WERI-Rb-1 (cell line): Measurements from ENCODE around the gene ETFA.
"Not testable (repeated sequence)": the region's sequence is repeated elsewhere in the genome, so short reads cannot be mapped to it uniquely, and the experiment has no call there.

Source experiments
- DNase-seq: peaks from one replicate; pipeline ENCODE4 v3.0.0-alpha.2; 2020
- H3K27ac ChIP-seq: fragments of 250-450 bp; sonication (Bioruptor Pico); 2 replicates; pipeline ENCODE4 v1.5.1; 2020; ENCODE audit warnings: mild to moderate bottlenecking, moderate library complexity
- H3K27me3 ChIP-seq: fragments of 250-450 bp; sonication (Bioruptor Pico); 2 replicates; pipeline ENCODE4 v1.5.1; 2021; ENCODE audit warnings: mild to moderate bottlenecking, low read depth, moderate library complexity; ENCODE audit not compliant: insufficient read depth, severe bottlenecking
- H3K36me3 ChIP-seq: fragments of 250-450 bp; sonication (Bioruptor Pico); 2 replicates; pipeline ENCODE4 v1.5.1; 2020; ENCODE audit warnings: mild to moderate bottlenecking, moderate library complexity
- H3K4me3 ChIP-seq: 2 replicates; pipeline ENCODE4 v1.5.1; 2011; ENCODE audit warnings: low read depth, mild to moderate bottlenecking, control low read depth, low read length
- H3K9me3 ChIP-seq: fragments of 250-450 bp; sonication (Bioruptor Pico); 2 replicates; pipeline ENCODE4 v1.5.1; 2021; ENCODE audit warnings: mild to moderate bottlenecking, moderate library complexity; ENCODE audit not compliant: severe bottlenecking
- TF ChIP-seq, protein P1 (sequence below): IDR thresholded peaks from 2 replicates; pipeline ENCODE4 v1.5.1; 2011; ENCODE audit warnings: low read depth, mild to moderate bottlenecking, control low read depth, inconsistent platforms, low read length

The ETFA gene

GRCh38 chr15:76324066-76324465 is 12.8 kb upstream of the ETFA start:
- Histone ChIP-seq H3K4me3 (no peak overlapping the region), H3K27ac (no peak overlapping the region), H3K36me3 (no peaks in the 10 kb centered on the region), H3K9me3 (peaks cover 4% of the 10 kb centered on the region), H3K27me3 (no peaks in the 10 kb centered on the region)
- TF ChIP-seq, protein P1, sequence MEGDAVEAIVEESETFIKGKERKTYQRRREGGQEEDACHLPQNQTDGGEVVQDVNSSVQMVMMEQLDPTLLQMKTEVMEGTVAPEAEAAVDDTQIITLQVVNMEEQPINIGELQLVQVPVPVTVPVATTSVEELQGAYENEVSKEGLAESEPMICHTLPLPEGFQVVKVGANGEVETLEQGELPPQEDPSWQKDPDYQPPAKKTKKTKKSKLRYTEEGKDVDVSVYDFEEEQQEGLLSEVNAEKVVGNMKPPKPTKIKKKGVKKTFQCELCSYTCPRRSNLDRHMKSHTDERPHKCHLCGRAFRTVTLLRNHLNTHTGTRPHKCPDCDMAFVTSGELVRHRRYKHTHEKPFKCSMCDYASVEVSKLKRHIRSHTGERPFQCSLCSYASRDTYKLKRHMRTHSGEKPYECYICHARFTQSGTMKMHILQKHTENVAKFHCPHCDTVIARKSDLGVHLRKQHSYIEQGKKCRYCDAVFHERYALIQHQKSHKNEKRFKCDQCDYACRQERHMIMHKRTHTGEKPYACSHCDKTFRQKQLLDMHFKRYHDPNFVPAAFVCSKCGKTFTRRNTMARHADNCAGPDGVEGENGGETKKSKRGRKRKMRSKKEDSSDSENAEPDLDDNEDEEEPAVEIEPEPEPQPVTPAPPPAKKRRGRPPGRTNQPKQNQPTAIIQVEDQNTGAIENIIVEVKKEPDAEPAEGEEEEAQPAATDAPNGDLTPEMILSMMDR: no peak
- DNase-seq: no peak

DNA sequence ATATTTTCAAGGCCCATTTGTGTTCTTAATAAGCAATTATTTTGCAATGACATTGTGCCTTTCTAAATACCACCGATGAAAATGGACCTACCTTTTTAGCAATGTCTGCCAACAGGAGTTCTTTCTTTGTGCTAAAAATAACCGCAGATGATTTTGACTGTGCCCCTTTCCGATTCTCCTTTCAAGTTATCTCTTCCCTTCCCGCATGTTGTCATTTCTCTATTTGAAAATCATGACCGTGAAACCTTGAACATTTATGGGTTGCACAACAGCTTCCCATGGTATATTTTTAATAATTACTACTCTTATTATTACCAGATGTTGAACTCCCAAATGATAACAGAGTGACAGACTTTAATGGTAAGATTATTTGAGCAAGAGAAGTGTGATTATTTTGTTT is 10.3 kb upstream of the ETFA start:
- Histone ChIP-seq H3K36me3 (no peaks in the 10 kb centered on the region), H3K4me3 (no peak overlapping the region), H3K27ac (no peak overlapping the region), H3K9me3 (peaks cover 4% of the 10 kb centered on the region), H3K27me3 (no peaks in the 10 kb centered on the region)
- TF ChIP-seq, protein P1: no peak
- DNase-seq: no peak

GRCh38 chr15:76321171-76321570 is 9.9 kb upstream of the ETFA start:
- H3K27ac ChIP-seq: no peak overlapping the region
- peaks cover 4% of the 10 kb centered on the region for H3K9me3 ChIP-seq
- DNase-seq: no peak
- TF ChIP-seq, protein P1: no peak
- no peak overlapping the region for H3K4me3 ChIP-seq
- H3K27me3 ChIP-seq: no peaks in the 10 kb centered on the region
- no peaks in the 10 kb centered on the region for H3K36me3 ChIP-seq

DNA sequence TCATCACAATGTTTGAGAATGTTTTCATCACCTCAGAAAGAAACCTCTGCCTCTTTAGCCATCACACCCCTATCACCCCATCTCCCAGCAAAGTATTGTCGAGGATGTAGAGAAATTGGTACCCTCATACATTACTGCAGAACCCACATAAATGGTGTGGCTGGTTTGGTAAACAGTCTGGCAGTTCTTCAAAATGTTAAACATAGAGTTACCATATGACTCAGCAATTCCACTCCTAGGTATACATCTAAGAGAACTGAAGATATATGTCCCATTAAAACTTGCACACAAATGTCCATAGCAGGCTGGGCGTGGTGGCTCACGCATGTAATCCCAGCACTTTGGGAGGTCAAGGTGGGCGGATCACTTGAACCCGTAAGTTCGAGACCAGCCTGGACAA is 8.7 kb upstream of the ETFA start:
- Histone ChIP-seq H3K27me3 (no peaks in the 10 kb centered on the region), H3K9me3 (peaks cover 4% of the 10 kb centered on the region), H3K27ac (no peak overlapping the region), H3K4me3 (no peak overlapping the region), H3K36me3 (no peaks in the 10 kb centered on the region)
- TF ChIP-seq, protein P1: no peak
- no peak for DNase-seq

DNA sequence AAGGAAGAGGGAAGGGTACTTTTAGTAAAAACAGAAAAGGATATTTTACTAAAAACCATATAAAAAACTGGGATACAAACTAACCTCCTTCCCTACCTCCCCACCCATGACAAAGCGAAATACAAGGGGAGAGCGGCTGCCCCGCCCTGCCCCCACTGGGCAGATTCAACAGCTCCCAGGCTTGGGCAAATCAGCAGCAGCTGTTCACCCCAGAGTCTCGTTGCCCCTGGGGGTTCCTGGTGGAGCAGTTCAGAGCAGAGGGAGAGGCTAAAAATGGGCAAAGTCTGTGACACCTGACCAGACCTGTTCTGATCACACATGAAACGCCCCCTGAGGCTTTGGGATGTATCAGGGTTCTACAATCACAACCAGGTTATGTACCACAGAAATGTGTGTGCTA is 2.5 kb upstream of the ETFA start:
- no peaks in the 10 kb centered on the region for H3K9me3 ChIP-seq
- no peak overlapping the region for H3K4me3 ChIP-seq
- H3K27ac ChIP-seq: no peak overlapping the region
- no peaks in the 10 kb centered on the region for H3K27me3 ChIP-seq
- TF ChIP-seq, protein P1: no peak
- H3K36me3 ChIP-seq: peaks cover 10% of the 10 kb centered on the region
- no peak for DNase-seq

DNA sequence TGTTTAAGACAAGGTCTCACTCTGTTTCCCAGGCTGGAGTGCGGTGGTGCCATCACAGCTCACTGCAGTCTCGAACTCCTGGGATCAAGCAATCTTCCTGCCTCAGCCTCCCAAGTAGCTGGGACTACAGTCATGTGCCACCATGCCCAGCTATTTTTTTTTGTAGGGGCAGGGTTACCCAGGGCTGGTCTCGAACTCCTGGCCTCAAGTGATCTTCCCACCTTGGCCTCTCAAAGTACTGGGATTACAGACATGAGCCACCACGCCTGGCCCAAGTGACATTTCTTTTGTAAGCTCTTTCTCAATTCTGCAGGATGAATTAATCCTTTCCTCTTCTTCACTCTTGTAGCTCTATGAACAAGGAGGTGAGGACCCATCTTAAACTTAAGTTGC is 1.9 kb upstream of the ETFA start:
- H3K27me3 ChIP-seq, H3K27ac ChIP-seq, H3K9me3 ChIP-seq, DNase-seq, H3K4me3 ChIP-seq: not testable (repeated sequence)
- H3K36me3 ChIP-seq: peaks cover 14% of the 10 kb centered on the region
